Neutrophil (primary cell): ENCODE measurements around the gene GABRR1.

Experiments
- H3K27ac ChIP-seq: fragments of 200-600 bp; sonication (generic); 2 replicates; pipeline ENCODE4 v1.5.1; 2016; ENCODE audit warnings: mild to moderate bottlenecking, moderate library complexity
- H3K27me3 ChIP-seq: fragments of 200-600 bp; sonication (generic); 2 replicates; pipeline ENCODE4 v1.6.0; 2016; ENCODE audit warnings: mild to moderate bottlenecking
- H3K36me3 ChIP-seq: fragments of 200-600 bp; sonication (generic); 2 replicates; pipeline ENCODE4 v1.5.1; 2017
- H3K4me1 ChIP-seq, 2 experiments: fragments of 200-600 bp in 1 of 2; sonication (generic) in 1 of 2; 1 replicate in 1 of 2; 2 replicates in 1 of 2; pipeline versions ENCODE4 v1.5.1 to v1.6.1; 2013 to 2016; ENCODE audit warnings: low read depth in 1 of 2, low read length in 1 of 2, mild to moderate bottlenecking in 1 of 2, moderate library complexity in 1 of 2; ENCODE audit not compliant: control insufficient read depth in 1 of 2, insufficient read depth in 1 of 2
- H3K4me3 ChIP-seq, 2 experiments: fragments of 200-600 bp in 1 of 2; sonication (generic) in 1 of 2; 1 replicate in 1 of 2; 2 replicates in 1 of 2; pipeline ENCODE4 v1.5.1; 2013 to 2016; ENCODE audit warnings: low read depth in 1 of 2, low read length in 1 of 2, mild to moderate bottlenecking in 1 of 2, moderate library complexity in 1 of 2
- H3K9me3 ChIP-seq: fragments of 200-600 bp; sonication (generic); 2 replicates; pipeline ENCODE4 v1.5.1; 2016
- TF ChIP-seq, protein P1 (sequence below): fragments of 200-600 bp; sonication (generic); IDR thresholded peaks from 2 replicates; pipeline ENCODE4 v1.5.1; 2016; ENCODE audit warnings: antibody characterized with exemption

The GABRR1 gene

DNA sequence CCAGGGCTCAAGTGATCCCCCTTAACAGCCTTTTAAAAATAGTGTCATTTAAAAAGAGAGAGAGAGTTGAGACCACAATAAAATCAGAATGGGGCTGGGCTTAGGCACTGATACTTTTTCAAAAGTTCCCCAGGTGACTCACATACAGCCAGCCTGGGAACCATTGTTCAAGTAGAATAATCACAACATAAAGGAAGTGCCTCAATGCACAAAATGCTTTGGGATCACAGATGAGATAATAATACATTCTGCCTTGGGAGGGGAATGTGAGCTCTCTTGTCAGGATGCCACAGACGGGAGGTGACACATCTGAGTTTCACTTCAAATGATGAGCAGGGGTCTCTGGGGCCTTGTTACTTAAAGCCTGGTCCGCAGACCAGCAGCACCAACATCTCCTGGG is 34.0 kb upstream of the GABRR1 start:
- Histone ChIP-seq H3K27me3 (no peaks in the 10 kb centered on the region), H3K4me3 (no peak overlapping the region), H3K36me3 (no peaks in the 10 kb centered on the region), H3K27ac (no peak overlapping the region), H3K4me1 (no peaks in the 10 kb centered on the region), H3K9me3 (no peaks in the 10 kb centered on the region)
- TF ChIP-seq, protein P1, sequence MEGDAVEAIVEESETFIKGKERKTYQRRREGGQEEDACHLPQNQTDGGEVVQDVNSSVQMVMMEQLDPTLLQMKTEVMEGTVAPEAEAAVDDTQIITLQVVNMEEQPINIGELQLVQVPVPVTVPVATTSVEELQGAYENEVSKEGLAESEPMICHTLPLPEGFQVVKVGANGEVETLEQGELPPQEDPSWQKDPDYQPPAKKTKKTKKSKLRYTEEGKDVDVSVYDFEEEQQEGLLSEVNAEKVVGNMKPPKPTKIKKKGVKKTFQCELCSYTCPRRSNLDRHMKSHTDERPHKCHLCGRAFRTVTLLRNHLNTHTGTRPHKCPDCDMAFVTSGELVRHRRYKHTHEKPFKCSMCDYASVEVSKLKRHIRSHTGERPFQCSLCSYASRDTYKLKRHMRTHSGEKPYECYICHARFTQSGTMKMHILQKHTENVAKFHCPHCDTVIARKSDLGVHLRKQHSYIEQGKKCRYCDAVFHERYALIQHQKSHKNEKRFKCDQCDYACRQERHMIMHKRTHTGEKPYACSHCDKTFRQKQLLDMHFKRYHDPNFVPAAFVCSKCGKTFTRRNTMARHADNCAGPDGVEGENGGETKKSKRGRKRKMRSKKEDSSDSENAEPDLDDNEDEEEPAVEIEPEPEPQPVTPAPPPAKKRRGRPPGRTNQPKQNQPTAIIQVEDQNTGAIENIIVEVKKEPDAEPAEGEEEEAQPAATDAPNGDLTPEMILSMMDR: no peak

DNA sequence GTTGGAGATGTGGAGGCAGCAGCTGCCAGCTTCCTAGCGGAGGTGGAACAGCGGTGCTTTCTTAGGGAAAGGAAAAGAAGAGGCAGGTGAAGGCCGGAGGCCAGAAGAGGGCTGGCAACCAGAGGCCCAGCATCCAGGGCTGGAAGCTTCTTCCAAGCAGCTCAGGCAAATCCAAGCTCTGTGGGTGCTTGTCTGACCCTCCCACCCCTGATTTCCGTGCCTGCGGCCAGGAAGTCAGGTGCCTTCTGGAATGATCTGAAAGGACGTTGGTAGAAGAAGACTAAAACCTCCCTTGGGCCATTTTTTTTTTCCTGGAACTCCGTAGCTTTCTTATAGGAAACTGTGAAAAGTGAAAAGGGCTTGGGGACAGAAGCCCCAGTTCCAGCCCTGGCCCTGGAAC is 33.1 kb upstream of the GABRR1 start:
- no peaks in the 10 kb centered on the region for H3K4me1 ChIP-seq
- no peak overlapping the region for H3K4me3 ChIP-seq
- no peaks in the 10 kb centered on the region for H3K27me3 ChIP-seq
- TF ChIP-seq, protein P1: no peak
- no peak overlapping the region for H3K27ac ChIP-seq
- H3K9me3 ChIP-seq: no peaks in the 10 kb centered on the region
- no peaks in the 10 kb centered on the region for H3K36me3 ChIP-seq

DNA sequence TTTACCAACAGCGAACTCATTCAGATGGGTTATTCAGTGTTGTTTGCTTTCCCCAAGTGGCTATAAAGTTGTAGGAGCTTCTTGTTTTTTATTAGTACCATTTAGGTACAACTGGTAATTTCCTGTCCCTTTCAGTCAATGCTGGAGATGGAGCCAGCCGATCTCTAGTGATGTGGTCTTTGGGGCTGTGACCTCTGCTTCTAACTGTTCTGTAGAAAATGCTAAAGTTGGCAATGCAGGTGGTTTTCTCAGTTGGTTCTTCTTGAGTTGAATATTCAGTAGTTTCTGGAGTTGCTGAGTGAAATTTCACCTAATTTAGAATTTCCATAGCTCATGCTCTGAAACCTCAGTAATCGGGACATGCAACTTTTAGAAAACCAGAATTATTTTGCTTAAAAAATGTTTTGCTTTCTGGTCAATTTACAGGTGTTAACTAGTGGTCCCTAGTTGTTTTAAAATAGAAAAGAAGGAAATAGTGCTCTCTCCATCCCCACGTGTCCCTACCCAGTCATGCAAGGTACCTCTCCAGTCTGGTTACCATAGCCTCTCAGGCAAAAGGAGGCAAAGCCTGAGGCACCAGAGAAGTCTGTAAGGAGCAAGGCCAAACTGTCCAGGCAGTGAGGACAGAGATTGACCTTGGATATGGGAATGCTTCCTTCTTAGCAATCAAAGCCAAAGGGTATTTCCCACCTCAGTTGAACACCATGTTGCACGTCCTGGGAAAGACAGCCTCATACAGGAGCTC is 27.3 kb upstream of the GABRR1 start:
- no peaks in the 10 kb centered on the region for H3K27me3 ChIP-seq
- H3K36me3 ChIP-seq: no peaks in the 10 kb centered on the region
- no peaks in the 10 kb centered on the region for H3K9me3 ChIP-seq
- no peaks in the 10 kb centered on the region for H3K4me1 ChIP-seq
- TF ChIP-seq, protein P1: no peak
- H3K4me3 ChIP-seq: no peak overlapping the region
- no peak overlapping the region for H3K27ac ChIP-seq

DNA sequence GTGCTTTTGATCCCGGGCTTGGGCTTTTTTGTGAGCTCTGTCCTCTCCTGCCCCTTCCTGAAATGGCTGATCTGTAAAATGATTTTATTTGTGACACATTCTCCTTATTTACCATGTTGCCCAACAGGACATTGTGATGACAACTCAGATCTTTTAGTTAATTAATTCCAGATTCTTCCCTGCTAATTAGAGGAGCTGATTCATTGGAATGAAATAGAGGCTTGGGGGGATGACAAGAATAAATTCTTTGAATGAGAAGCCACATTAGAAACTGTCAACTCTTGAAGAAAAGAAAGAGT is 26.1 kb upstream of the GABRR1 start:
- Histone ChIP-seq H3K9me3 (no peaks in the 10 kb centered on the region), H3K4me3 (no peak overlapping the region), H3K36me3 (no peaks in the 10 kb centered on the region), H3K4me1 (no peaks in the 10 kb centered on the region), H3K27me3 (no peaks in the 10 kb centered on the region), H3K27ac (no peak overlapping the region)
- TF ChIP-seq, protein P1: no peak

DNA sequence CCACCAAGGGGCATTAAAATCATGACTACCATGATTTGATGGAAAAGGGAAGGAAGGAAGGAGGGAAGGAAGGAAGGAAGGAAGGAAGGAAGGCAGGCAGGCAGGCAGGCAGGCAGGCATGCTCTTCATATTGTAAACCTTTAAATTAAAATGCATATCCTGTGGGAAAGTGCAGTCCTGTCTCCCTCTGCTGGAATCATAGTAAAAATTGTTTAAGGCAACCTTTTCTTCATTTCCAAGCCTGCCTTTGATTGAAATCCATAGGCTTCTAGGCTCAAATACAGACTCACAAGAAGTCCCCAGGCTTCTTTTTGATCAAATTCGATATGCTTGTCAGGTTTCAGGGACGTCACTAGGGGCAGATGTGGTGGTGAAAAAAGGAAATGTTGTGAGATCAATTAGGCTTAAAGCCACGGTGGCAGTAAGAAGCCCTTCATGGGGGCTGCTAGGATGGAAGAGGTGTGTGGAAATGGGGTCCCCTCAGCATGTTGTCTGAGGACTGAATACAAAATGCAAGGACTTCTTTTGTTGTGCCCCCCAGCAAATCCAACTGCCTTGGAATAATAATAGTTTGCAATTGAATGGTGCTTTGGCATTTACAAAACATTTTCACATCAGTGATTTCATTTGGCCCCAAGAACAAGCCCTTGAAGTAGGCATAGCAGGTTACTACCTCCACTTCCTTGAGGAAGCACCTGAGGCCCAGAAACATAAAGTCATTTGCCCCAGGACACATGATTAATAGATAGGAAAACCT is 25.6 kb upstream of the GABRR1 start:
- Histone ChIP-seq H3K4me3 (no peak overlapping the region), H3K36me3 (no peaks in the 10 kb centered on the region), H3K27ac (no peak overlapping the region), H3K27me3 (no peaks in the 10 kb centered on the region), H3K9me3 (no peaks in the 10 kb centered on the region), H3K4me1 (no peaks in the 10 kb centered on the region)
- TF ChIP-seq, protein P1: no peak
